H9 (cell line): ENCODE results near the gene MAGEA2. TPM values are rescaled to one million over a fixed set of nuclear protein-coding genes. Genes with fewer than 3 reads are reported as not detected.
"Not testable (repeated sequence)": the region's sequence is repeated elsewhere in the genome, so short reads cannot be mapped to it uniquely, and the experiment has no call there.

Source experiments
- DNase-seq: peaks from one replicate; pipeline ENCODE4 v3.0.0-alpha.2; 2017
- H2AFZ ChIP-seq: one replicate; pipeline ENCODE4 v1.6.1; 2013; ENCODE audit warnings: mild to moderate bottlenecking, low read length, control low read depth, moderate library complexity
- H2AK5ac ChIP-seq: 2 replicates; pipeline ENCODE4 v1.6.1; 2013; ENCODE audit warnings: low read length, control low read depth, mixed read lengths; ENCODE audit not compliant: insufficient read length
- H2BK120ac ChIP-seq: one replicate; pipeline ENCODE4 v1.6.1; 2013; ENCODE audit warnings: low read depth, mild to moderate bottlenecking, low read length, control low read depth, inconsistent platforms; ENCODE audit not compliant: poor library complexity, severe bottlenecking
- H2BK12ac ChIP-seq: 2 replicates; pipeline ENCODE4 v1.6.1; 2013; ENCODE audit warnings: low read length, control low read depth, mixed read lengths, low read depth; ENCODE audit not compliant: insufficient read length
- H2BK15ac ChIP-seq: 2 replicates; pipeline ENCODE4 v1.6.1; 2013; ENCODE audit warnings: low read depth, low read length, control low read depth
- H2BK20ac ChIP-seq: one replicate; pipeline ENCODE4 v1.6.1; 2013; ENCODE audit warnings: low read depth, mild to moderate bottlenecking, low read length, control low read depth, inconsistent platforms; ENCODE audit not compliant: poor library complexity, severe bottlenecking
- H2BK5ac ChIP-seq: 2 replicates; pipeline ENCODE4 v1.6.1; 2013; ENCODE audit warnings: low read length, control low read depth, mixed read lengths; ENCODE audit not compliant: insufficient read length
- H3K14ac ChIP-seq: 2 replicates; pipeline ENCODE4 v1.6.1; 2013; ENCODE audit warnings: low read length, control low read depth; ENCODE audit not compliant: insufficient read depth
- H3K18ac ChIP-seq: 2 replicates; pipeline ENCODE4 v1.6.1; 2013; ENCODE audit warnings: low read depth, mild to moderate bottlenecking, mixed read lengths, low read length, control low read depth; ENCODE audit not compliant: insufficient read length
- H3K23ac ChIP-seq: 2 replicates; pipeline ENCODE4 v1.6.1; 2013; ENCODE audit warnings: low read length, control low read depth, mixed read lengths, low read depth; ENCODE audit not compliant: insufficient read length
- H3K23me2 ChIP-seq: 2 replicates; pipeline ENCODE4 v1.6.1; 2013; ENCODE audit warnings: low read depth, mild to moderate bottlenecking, mixed read lengths, low read length, control low read depth; ENCODE audit not compliant: insufficient read length, poor library complexity, severe bottlenecking
- H3K27ac ChIP-seq: 2 replicates; pipeline ENCODE4 v1.5.1; 2013; ENCODE audit warnings: low read length, control low read depth, mixed read lengths, low read depth; ENCODE audit not compliant: insufficient read length
- H3K27me3 ChIP-seq: 2 replicates; pipeline ENCODE4 v1.6.1; 2013; ENCODE audit warnings: low read length, control low read depth, inconsistent platforms; ENCODE audit not compliant: insufficient read depth
- H3K4ac ChIP-seq: 2 replicates; pipeline ENCODE4 v1.6.1; 2013; ENCODE audit warnings: low read depth, mild to moderate bottlenecking, control low read depth, inconsistent platforms, low read length, moderate library complexity
- H3K4me1 ChIP-seq: 2 replicates; pipeline ENCODE4 v1.6.1; 2013; ENCODE audit warnings: low read length, control low read depth, inconsistent platforms; ENCODE audit not compliant: insufficient read depth
- H3K4me2 ChIP-seq: 2 replicates; pipeline ENCODE4 v1.6.1; 2013; ENCODE audit warnings: low read length, control low read depth, mixed read lengths; ENCODE audit not compliant: insufficient read length, insufficient read depth
- H3K56ac ChIP-seq: 2 replicates; pipeline ENCODE4 v1.6.1; 2013; ENCODE audit warnings: low read depth, mild to moderate bottlenecking, mixed read lengths, low read length, control low read depth; ENCODE audit not compliant: insufficient read length
- H3K79me1 ChIP-seq: 2 replicates; pipeline ENCODE4 v1.6.1; 2013; ENCODE audit warnings: low read depth, mild to moderate bottlenecking, moderate library complexity, low read length, control low read depth, inconsistent platforms; ENCODE audit not compliant: insufficient read depth, poor library complexity, severe bottlenecking
- H3K79me2 ChIP-seq: 2 replicates; pipeline ENCODE4 v1.6.1; 2013; ENCODE audit warnings: low read length, control low read depth, inconsistent platforms; ENCODE audit not compliant: insufficient read depth
- H3K9ac ChIP-seq: 2 replicates; pipeline ENCODE4 v1.6.1; 2013; ENCODE audit warnings: low read length, control low read depth, mixed read lengths; ENCODE audit not compliant: insufficient read length; ENCODE audit errors: extremely low read depth
- H3K9me3 ChIP-seq: one replicate; pipeline ENCODE4 v1.6.1; 2013; ENCODE audit warnings: low read depth, low read length, inconsistent platforms; ENCODE audit not compliant: control insufficient read depth
- H3T11ph ChIP-seq: one replicate; pipeline ENCODE4 v1.6.1; 2013; ENCODE audit warnings: mild to moderate bottlenecking, low read length, control low read depth, inconsistent platforms
- H4K20me1 ChIP-seq: one replicate; pipeline ENCODE4 v1.6.1; 2013; ENCODE audit not compliant: control insufficient read depth, insufficient read length, insufficient read depth
- H4K5ac ChIP-seq: 2 replicates; pipeline ENCODE4 v1.6.1; 2013; ENCODE audit warnings: low read depth, mild to moderate bottlenecking, mixed read lengths, low read length, control low read depth; ENCODE audit not compliant: insufficient read length
- H4K8ac ChIP-seq: replicated peaks from 2 replicates; pipeline ENCODE4 v1.6.1; 2013; ENCODE audit warnings: low read length, control low read depth, mixed read lengths, low read depth; ENCODE audit not compliant: insufficient read length
- H4K91ac ChIP-seq: 2 replicates; pipeline ENCODE4 v1.6.1; 2013; ENCODE audit warnings: low read depth, mild to moderate bottlenecking, moderate library complexity, mixed read lengths, low read length, control low read depth; ENCODE audit not compliant: insufficient read length
- H3K27ac Mint-ChIP-seq, 3 experiments: 2 replicates in 2 of 3; 3 replicates in 1 of 3; pipeline ENCODE4 v1.8.0; 2020 to 2021; ENCODE audit warnings: mixed read lengths in 3 of 3, mild to moderate bottlenecking in 1 of 3, moderate library complexity in 1 of 3
- H3K27me3 Mint-ChIP-seq: 2 replicates; pipeline ENCODE4 v1.8.0; 2021; ENCODE audit warnings: low read depth, mild to moderate bottlenecking, moderate library complexity, mixed read lengths
- H3K36me3 Mint-ChIP-seq, 3 experiments: 2 replicates in 2 of 3; 3 replicates in 1 of 3; pipeline ENCODE4 v1.8.0; 2020 to 2021; ENCODE audit warnings: low read depth in 3 of 3, mixed read lengths in 3 of 3; ENCODE audit not compliant: insufficient read depth in 1 of 3
- H3K4me1 Mint-ChIP-seq, 2 experiments: 2 replicates each; pipeline ENCODE4 v1.8.0; 2020; ENCODE audit warnings: mixed read lengths in 2 of 2
- H3K4me3 Mint-ChIP-seq, 2 experiments: 2 replicates in 1 of 2; 3 replicates in 1 of 2; pipeline ENCODE4 v1.8.0; 2020 to 2021; ENCODE audit warnings: mild to moderate bottlenecking in 2 of 2, mixed read lengths in 2 of 2, moderate library complexity in 1 of 2
- H3K9me3 Mint-ChIP-seq, 2 experiments: 2 replicates in 1 of 2; 3 replicates in 1 of 2; pipeline ENCODE4 v1.8.0; 2020; ENCODE audit warnings: mild to moderate bottlenecking in 2 of 2, mixed read lengths in 2 of 2, moderate library complexity in 1 of 2
- CTCF ChIP-seq: fragments of 200-600 bp; sonication (generic); conservative IDR thresholded peaks from 3 replicates; pipeline ENCODE4 v1.8.0; 2021; ENCODE audit warnings: antibody characterized with exemption, mild to moderate bottlenecking
- WGBS: extraction: QIAGEN DNeasy Blood & Tissue Kit; methylation state at CpG from one replicate; pipeline ENCODE4 v1.1.7; 2013; ENCODE audit warnings: missing lambda C conversion rate, low lambda C conversion rate, mixed read lengths; ENCODE audit not compliant: insufficient read length; ENCODE audit errors: extremely low coverage; 5-methylcytosine and 5-hydroxymethylcytosine counted together
- total RNA-seq: library from RNA; stranded (reverse); gene quantifications from 2 replicates; pipeline ENCODE4 v1.2.1, GENCODE V29; 2021

The MAGEA2 gene
- total RNA-seq, 1 experiment from 2014 or later: 0.13 TPM

- Histone ChIP-seq H3K14ac (no peak overlapping the region), H2BK20ac (no peak overlapping the region), H3K27ac (no peak overlapping the region), H3K23me2 (no peaks in the 10 kb centered on the region), H3K4me2 (no peak overlapping the region), H3K27me3 (no peaks in the 10 kb centered on the region), H2BK12ac (no peak overlapping the region), H3K4me1 (no peaks in the 10 kb centered on the region), H2AK5ac (no peak overlapping the region), H3K9ac (no peak overlapping the region), H4K20me1 (no peaks in the 10 kb centered on the region), H3K79me2 (no peaks in the 10 kb centered on the region), H4K5ac (no peak overlapping the region), H3T11ph (no peak overlapping the region), H2AFZ (no peak overlapping the region), H3K18ac (no peak overlapping the region), H3K9me3 (peaks cover 4% of the 10 kb centered on the region), H2BK120ac (no peak overlapping the region), H2BK15ac (no peak overlapping the region), H3K56ac (no peak overlapping the region), H4K8ac (no peak overlapping the region), H2BK5ac (no peak overlapping the region), H3K23ac (no peak overlapping the region), H4K91ac (no peak overlapping the region), H3K4ac (no peak overlapping the region), H3K79me1 (no peaks in the 10 kb centered on the region)
- DNase-seq: no peak
- no peaks in the 10 kb centered on the region for H3K4me1 Mint-ChIP-seq
- H3K27me3 Mint-ChIP-seq: peaks cover 7% of the 10 kb centered on the region
- peaks cover 58 to 77% of the 10 kb centered on the region in 2 experiments for H3K9me3 Mint-ChIP-seq
- H3K4me3 Mint-ChIP-seq: no peak overlapping the region
- no peak for TF ChIP-seq CTCF
- no CpG with 5 or more reads among the region's 2 CpGs for WGBS
- peaks cover 0 to 2% (median 0%) of the 10 kb centered on the region in 3 experiments; a peak in 2 of 7 replicates for H3K36me3 Mint-ChIP-seq
- H3K27ac Mint-ChIP-seq: no peak overlapping the region
These were observed 18.5 kb downstream of the MAGEA2 start for GRCh38 chrX:152735101-152735500.

DNA sequence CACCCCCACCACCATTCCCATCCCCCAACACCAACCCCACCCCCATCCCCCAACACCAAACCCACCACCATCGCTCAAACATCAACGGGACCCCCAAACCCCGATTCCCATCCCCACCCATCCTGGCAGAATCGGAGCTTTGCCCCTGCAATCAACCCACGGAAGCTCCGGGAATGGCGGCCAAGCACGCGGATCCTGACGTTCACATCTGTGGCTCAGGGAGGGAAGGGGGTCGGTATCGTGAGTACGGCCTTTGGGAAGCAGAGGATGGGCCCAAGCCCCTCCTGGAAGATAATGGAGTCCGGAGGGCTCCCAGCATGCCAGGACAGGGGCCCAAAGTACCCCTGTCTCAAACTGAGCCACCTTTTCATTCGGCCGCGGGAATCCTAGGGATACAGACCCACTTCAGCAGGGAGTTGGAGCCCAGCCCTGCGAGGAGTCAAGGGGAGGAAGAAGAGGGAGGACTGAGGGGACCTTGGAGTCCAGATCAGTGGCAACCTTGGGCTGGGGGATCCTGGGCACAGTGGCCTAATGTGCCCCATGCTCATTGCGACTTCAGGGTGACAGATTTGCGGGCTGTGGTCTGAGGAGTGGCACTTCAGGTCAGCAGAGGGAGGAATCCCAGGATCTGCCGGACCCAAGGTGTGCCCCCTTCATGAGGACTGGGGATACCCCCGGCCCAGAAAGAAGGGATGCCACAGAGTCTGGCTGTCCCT, 19.3 kb downstream of the MAGEA2 start:
- H3K79me2 ChIP-seq: not testable (repeated sequence)

More for the DNA sequence above, 19.3 kb downstream of the MAGEA2 start:
- H4K5ac ChIP-seq, H2BK12ac ChIP-seq, H4K20me1 ChIP-seq, H4K91ac ChIP-seq, H3K27me3 ChIP-seq, H3K27ac Mint-ChIP-seq, H3K9ac ChIP-seq, DNase-seq, H3K4me2 ChIP-seq, H3K14ac ChIP-seq, H3K18ac ChIP-seq, H3K4me1 Mint-ChIP-seq, H2BK15ac ChIP-seq, H3K56ac ChIP-seq, H3K9me3 ChIP-seq, H2BK20ac ChIP-seq, H3K23ac ChIP-seq, H3T11ph ChIP-seq, H3K36me3 Mint-ChIP-seq, H4K8ac ChIP-seq, H2BK120ac ChIP-seq, H3K4ac ChIP-seq, H3K23me2 ChIP-seq, H2AK5ac ChIP-seq, H2BK5ac ChIP-seq, H3K27ac ChIP-seq, H3K4me1 ChIP-seq, H2AFZ ChIP-seq, H3K4me3 Mint-ChIP-seq, H3K79me1 ChIP-seq, H3K27me3 Mint-ChIP-seq: not testable (repeated sequence)
- H3K9me3 Mint-ChIP-seq: peaks cover 57 to 76% of the 10 kb centered on the region in 2 experiments
- no CpG with 5 or more reads among the region's 22 CpGs for WGBS
